Measurements from ENCODE around the gene PPP3R1.

DNA sequence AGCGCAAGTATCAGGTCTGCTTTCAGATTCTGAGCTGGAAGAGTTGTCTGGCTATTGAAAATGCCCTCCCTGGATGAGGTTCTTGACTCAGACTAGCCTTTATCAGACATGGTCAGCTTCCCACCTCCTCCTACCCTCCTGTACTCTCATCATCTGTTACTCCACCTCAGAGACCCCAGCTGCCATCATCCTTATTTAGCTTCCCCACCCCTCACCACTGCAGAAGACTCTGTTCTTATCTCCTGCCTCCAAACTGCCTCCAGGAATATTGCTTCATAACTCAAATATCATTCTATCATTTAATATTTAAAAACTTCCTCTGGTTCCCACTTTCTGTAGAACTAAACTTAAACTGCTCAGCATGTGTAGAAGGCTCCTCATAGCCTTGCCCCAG is 31.1 kb upstream of the PPP3R1 start:
- TF ChIP-seq POLR2AphosphoS5 (IDR thresholded peaks at IDR 0.05; ENCODE audit: low read depth, low read length) (no peak), SIN3A (IDR thresholded peaks at IDR 0.05; ENCODE audit: borderline replicate concordance, insufficient read depth, low read length) (no peak)

All from PFSK-1 (cell line).